ENCODE measurements around the gene KLHDC8A.

Gene KLHDC8A

GRCh38 chr1:205319081-205320018 is 37.4 kb downstream of the KLHDC8A start:
- no peak for DNase-seq (ENCODE audit: low read depth in 3 of 3)

DNA sequence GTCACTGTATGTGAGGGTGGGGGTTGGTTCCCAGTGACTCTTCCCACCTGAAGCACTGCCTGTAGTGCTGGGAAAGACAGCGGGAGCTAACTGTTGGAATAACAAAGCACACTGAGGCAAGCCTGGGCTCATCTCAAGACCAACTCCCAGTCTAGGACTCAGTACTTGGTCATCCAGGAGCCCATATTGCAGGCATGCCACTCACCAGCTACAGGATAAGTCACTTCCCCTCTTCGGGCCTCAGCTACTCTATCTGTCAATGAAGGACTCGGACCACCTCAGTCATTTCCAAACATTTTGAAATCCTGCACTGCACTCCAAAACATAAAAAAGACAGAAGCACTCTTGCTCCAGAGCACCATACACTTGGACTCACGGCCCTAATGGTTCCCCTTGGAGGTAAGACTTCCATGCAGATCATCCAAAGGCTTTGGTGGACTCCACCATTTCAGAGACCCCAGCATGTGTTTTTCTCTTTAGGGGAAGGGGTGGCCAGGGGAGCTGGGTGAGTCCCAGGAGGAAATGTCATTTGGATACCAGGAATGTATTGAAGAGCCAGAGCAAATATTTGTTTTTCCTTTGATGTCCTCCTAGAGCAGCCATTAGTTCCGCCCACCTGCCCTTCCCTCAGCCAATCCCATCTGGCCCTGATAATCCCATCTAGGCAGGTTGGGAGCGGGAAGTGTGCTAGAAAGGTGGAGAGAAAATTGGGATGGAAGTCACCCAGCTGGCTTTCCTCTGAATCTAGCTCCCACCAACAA is 38.3 kb downstream of the KLHDC8A start:
- no peak for DNase-seq (ENCODE audit: low read depth in 3 of 3)

GRCh38 chr1:205317311-205317917 is 39.3 kb downstream of the KLHDC8A start:
- no peak for DNase-seq (ENCODE audit: low read depth in 3 of 3)

- DNase-seq (ENCODE audit: low read depth in 3 of 3): no peak
Observed at GRCh38 chr1:205316161-205316566, 40.6 kb downstream of the KLHDC8A start.

DNA sequence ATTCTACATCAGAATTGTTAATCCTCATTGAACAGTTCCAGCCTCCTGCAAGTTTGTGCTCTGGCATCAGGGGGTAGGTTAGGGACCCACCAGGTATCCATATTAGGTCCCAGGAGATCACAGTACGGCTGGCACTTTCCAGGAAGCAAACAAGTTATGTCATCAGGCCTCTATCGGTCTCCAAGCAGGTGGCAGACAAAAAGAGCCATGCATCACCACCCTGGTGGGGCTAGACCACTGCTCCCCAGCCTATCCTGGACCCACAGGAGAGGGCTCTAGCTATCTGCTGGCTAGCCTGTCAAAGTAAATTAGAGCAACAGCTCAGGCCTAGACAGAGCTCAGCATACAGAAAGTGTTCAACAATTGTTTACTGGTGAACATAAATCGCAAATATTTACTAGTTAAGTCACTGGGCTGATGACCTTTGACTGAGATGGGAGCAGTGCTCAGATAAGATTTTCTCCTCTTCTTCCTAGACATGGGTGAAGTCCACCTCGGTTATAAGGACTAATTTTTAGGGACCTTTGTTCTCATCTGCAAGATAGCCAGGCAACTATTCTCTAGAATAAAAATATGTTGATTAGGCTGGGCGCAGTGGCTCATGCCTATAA is 41.6 kb downstream of the KLHDC8A start:
- DNase-seq (ENCODE audit: low read depth in 3 of 3): no peak

DNA sequence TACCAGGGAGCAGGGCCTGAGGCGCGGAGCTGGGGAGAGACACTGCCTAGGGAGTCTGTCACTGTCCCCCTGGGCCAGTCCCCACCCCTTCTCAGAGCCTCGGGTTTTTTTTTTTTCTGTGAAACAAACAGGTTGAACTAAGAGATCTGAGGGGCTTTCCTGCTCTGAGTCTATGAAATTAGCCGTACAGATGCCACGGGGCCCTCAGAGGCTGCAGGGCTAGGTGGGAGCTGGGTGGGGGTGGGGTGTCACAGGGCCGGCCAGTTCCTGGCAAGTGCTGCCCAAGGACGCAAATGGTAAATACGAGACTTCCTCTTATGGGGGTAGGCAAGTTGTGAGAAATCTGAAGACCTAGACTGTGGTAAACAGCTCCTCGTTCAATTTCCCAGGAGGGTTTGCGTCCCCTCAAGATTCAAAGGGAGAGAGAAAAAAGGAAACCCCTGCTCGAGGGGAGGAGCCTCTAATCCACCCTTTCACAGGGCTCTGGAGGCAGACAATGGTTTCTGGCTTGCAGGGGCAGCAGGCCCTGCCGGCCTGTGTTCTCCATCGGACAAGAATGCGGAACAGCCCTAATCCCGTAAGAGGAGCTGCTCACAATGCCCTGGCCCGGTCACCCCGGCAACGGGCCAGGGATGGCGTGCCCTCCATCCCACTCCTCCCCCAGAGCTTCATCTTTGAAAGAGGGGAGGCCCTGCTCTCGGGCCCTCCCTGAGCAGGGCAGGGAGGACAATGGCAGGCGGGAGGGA is 43.0 kb downstream of the KLHDC8A start:
- DNase-seq (ENCODE audit: low read depth in 3 of 3): no peak

GRCh38 chr1:205312866-205313562 is 43.7 kb downstream of the KLHDC8A start:
- no peak for DNase-seq (ENCODE audit: low read depth in 3 of 3)

DNA sequence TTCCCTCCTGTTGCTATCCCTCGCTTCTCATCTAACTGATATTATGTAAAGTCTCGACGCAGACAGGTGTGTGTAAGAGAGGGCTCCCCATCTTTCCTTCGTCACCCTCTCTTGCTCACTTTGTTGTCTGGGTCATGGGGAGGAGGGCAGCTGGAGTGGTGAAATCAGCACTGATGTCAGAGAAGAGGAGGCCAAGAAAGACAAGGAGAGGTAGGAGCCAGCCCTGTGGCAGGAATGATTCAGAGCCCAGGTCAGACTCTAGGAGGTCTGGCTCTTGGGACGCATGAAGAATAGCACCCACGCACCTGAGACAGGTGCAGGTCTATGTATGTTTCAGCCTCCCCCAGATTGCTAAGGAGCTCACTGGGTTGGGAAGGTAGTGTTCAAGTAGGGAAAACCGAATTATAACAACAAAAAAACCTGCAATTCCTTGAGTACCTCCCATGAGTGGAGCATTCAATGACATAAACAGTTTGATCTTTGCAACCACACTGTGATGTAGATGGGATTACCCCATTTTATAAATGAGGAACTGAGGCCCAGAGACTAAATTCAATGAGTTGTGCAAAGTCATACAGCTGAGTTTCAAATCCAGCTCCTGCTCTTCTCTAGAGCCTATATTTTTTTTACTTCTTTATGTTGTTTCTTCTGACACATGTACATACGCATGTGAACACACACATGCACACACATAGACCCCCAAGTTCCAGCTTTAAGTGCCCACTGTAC is 45.6 kb downstream of the KLHDC8A start:
- no peak for DNase-seq (ENCODE audit: low read depth in 3 of 3)

DNA sequence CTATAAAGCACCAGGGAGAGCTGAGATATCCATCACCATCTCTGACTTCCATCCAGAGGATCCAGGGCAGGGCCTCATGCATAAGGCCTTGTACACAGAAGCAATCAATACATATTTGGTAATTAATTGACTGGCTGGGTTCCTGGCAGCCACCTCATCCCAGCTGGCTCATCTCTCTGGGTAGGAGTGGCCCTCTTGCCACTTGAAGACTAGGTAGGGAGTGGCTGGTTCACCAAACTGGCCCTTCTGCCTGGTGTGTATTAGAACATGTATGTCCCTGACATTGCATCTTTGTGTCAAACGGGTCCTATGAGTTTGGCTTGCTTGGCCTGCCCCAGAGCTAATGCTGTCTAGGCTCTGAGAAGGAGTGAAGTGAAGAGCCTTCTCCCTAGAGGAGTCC is 47.0 kb downstream of the KLHDC8A start:
- DNase-seq (ENCODE audit: low read depth in 3 of 3): no peak

GRCh38 chr1:205306929-205307566 is 49.7 kb downstream of the KLHDC8A start:
- no peak for DNase-seq (ENCODE audit: low read depth in 3 of 3)

DNA sequence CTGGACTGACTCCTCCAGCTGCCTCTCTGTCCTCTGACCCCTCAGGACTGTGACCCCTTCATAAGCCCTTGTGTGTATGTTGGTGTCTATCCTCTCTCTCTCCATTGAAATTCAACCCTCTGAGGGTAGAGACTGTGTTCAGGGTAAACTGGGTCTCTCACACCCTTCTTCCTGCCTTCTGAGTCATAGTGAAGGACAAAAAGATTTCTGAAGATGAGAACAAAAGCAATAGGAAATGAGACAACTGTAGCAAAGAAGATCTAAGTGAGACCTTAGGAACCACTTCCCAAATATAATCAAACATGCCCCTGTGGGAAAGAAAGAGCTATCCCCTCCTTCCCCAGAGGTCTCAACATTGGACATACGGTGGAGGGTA is 52.0 kb downstream of the KLHDC8A start:
- no peak for DNase-seq (ENCODE audit: low read depth in 3 of 3)

GRCh38 chr1:205304046-205304694 is 52.6 kb downstream of the KLHDC8A start:
- no peak for DNase-seq (ENCODE audit: low read depth in 3 of 3)

DNA sequence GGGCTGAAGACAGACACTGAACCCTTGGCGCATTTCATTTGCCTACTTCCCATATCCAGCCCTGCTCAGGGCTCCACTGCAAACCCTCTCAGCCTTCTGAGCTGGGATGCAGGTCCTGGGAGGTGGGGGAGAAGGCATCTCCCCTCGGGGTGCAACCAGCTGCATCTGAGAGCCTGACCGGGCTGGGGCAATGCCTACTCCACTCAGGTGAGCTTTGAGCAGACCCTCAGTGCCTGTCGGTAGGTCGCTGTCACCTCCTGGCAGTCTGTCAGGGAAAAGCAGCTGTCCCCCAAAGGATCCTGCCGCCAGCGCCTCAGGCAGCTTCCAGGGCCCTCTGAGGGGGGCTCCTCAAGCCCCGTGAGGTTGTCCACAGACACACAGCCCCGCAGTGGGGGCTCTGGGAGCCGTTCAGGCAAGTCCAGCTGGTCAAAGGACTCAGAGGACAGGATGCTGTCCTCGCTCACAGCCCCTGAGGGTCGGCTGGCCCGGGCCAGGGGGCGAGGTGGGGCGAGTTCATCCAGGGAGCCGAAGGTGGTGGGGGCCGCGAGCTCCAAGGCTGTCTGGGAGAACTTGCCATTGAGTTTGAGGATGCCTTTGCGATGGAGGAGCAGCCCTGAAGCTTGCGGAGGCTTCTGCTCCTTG is 53.4 kb downstream of the KLHDC8A start:
- no peak for DNase-seq (ENCODE audit: low read depth in 3 of 3)

GRCh38 chr1:205301842-205302588 is 54.7 kb downstream of the KLHDC8A start:
- DNase-seq (ENCODE audit: low read depth in 3 of 3): no peak

GRCh38 chr1:205301205-205301821 is 55.4 kb downstream of the KLHDC8A start:
- DNase-seq (ENCODE audit: low read depth in 3 of 3): no peak

DNA sequence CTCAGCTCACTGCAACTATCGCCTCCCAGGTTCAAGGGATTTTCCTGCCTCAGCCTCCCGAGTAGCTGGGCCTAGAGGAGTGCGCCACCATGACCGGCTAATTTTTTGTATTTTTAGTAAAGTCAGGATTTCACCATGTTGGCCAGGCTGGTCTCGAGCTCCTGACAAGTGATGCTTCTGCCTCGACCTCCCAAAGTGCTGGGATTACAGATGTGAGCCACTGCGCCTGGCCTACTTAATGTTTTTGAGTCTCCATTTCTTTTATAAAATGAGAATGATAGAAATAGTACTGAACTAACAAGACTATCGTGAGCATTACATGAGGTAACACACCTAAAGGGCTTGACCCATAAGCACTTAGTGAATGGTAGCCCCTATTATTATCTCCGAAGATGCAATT is 56.6 kb downstream of the KLHDC8A start:
- DNase-seq (ENCODE audit: low read depth in 3 of 3): no peak
